Sigmoid colon (tissue), 4 donors: ENCODE data around the gene ESYT3.

ENCODE experiments used
- CTCF ChIP-seq, 4 experiments: fragments of 450-650 bp in 3 of 4; fragments of 200-600 bp in 1 of 4; IDR thresholded peaks; one replicate each; pipeline ENCODE4 v1.5.1; 2016 to 2019; ENCODE audit warnings: antibody characterized with exemption in 4 of 4, mild to moderate bottlenecking in 3 of 4, moderate library complexity in 2 of 4
- POLR2AphosphoS5 ChIP-seq, 4 donors: sonication (generic); formaldehyde crosslinking; IDR thresholded peaks; one replicate each; pipeline ENCODE4 v1.6.1; 2017; ENCODE audit warnings: antibody characterized with exemption in 4 of 4

- TF ChIP-seq CTCF (IDR thresholded peaks at IDR 0.05) (no peak), POLR2AphosphoS5 (IDR thresholded peaks at IDR 0.05) (peak; percentile 77 to 84 (median 79))
Observed at GRCh38 chr3:138434276-138434874, at the start of gene ESYT3.
